Liver (tissue), 9 donors: ENCODE data around the gene EXOC7. TPM values are rescaled to one million over a fixed set of nuclear protein-coding genes. Genes with fewer than 3 reads are reported as not detected.

ENCODE experiments used
- DNase-seq: peaks from one replicate; pipeline ENCODE4 v3.0.0-alpha.2; 2017; ENCODE audit warnings: low spot score
- H3K27ac ChIP-seq, 2 donors: one replicate each; pipeline ENCODE4 v1.7.0; 2013; ENCODE audit warnings: inconsistent platforms in 2 of 2, low read length in 2 of 2, control low read depth in 1 of 2, low read depth in 1 of 2, mild to moderate bottlenecking in 1 of 2
- H3K27me3 ChIP-seq, 4 donors: one replicate each; pipeline versions ENCODE4 v1.6.1 to v1.7.0; 2013; ENCODE audit warnings: low read length in 3 of 4, inconsistent platforms in 1 of 4, mild to moderate bottlenecking in 1 of 4, moderate library complexity in 1 of 4; ENCODE audit not compliant: control insufficient read depth in 4 of 4, insufficient read depth in 4 of 4
- H3K36me3 ChIP-seq, 4 donors: one replicate each; pipeline versions ENCODE4 v1.6.1 to v1.7.0; 2013; ENCODE audit warnings: low read length in 3 of 4, mild to moderate bottlenecking in 3 of 4, low read depth in 1 of 4, moderate library complexity in 1 of 4; ENCODE audit not compliant: control insufficient read depth in 4 of 4, insufficient read depth in 3 of 4
- H3K4me1 ChIP-seq, 4 donors: one replicate each; pipeline versions ENCODE4 v1.6.1 to v1.7.0; 2013; ENCODE audit warnings: low read length in 3 of 4, mild to moderate bottlenecking in 3 of 4, moderate library complexity in 1 of 4; ENCODE audit not compliant: control insufficient read depth in 4 of 4, insufficient read depth in 4 of 4
- H3K4me3 ChIP-seq, 3 donors: one replicate each; pipeline versions ENCODE4 v1.6.1 to v1.7.0; 2013; ENCODE audit warnings: low read length in 3 of 3, control low read depth in 1 of 3, low read depth in 1 of 3, mild to moderate bottlenecking in 1 of 3
- H3K9ac ChIP-seq, 2 donors: one replicate each; pipeline ENCODE4 v1.7.0; 2013; ENCODE audit warnings: low read length in 2 of 2, mild to moderate bottlenecking in 2 of 2, moderate library complexity in 2 of 2, control low read depth in 1 of 2, low read depth in 1 of 2
- H3K9me3 ChIP-seq, 4 donors: one replicate each; pipeline versions ENCODE4 v1.6.1 to v1.7.0; 2013; ENCODE audit warnings: low read length in 3 of 4; ENCODE audit not compliant: control insufficient read depth in 4 of 4
- EGR1 ChIP-seq, 2 donors: IDR thresholded peaks; 2 replicates each; pipeline ENCODE4 v1.6.1; 2016 to 2018; ENCODE audit warnings: antibody characterized with exemption in 2 of 2, low read depth in 2 of 2
- GABPA ChIP-seq, 2 donors: IDR thresholded peaks in 1 of 2; conservative IDR thresholded peaks in 1 of 2; 2 replicates each; pipeline ENCODE4 v1.6.1; 2016; ENCODE audit warnings: antibody characterized with exemption in 2 of 2, mild to moderate bottlenecking in 1 of 2, moderate library complexity in 1 of 2
- HNF4A ChIP-seq, 2 donors: conservative IDR thresholded peaks; 2 replicates each; pipeline ENCODE4 v1.6.1; 2016; ENCODE audit warnings: antibody characterized with exemption in 2 of 2, mild to moderate bottlenecking in 2 of 2
- JUND ChIP-seq, 2 donors: IDR thresholded peaks; 2 replicates each; pipeline ENCODE4 v1.6.1; 2016; ENCODE audit warnings: antibody characterized with exemption in 2 of 2
- NR2F2 ChIP-seq: IDR thresholded peaks from 2 replicates; pipeline ENCODE4 v1.6.1; 2016; ENCODE audit warnings: antibody characterized with exemption
- RXRA ChIP-seq, 2 donors: IDR thresholded peaks; 2 replicates each; pipeline ENCODE4 v1.6.1; 2017 to 2018; ENCODE audit warnings: antibody characterized with exemption in 2 of 2, mild to moderate bottlenecking in 1 of 2
- SP1 ChIP-seq: IDR thresholded peaks from 2 replicates; pipeline ENCODE4 v1.6.1; 2018; ENCODE audit warnings: antibody characterized with exemption, mild to moderate bottlenecking
- TAF1 ChIP-seq: conservative IDR thresholded peaks from 2 replicates; pipeline ENCODE4 v1.6.1; 2016; ENCODE audit warnings: antibody characterized with exemption, mild to moderate bottlenecking
- WGBS: extraction: QIAGEN DNeasy Blood & Tissue Kit; methylation state at CpG from one replicate; pipeline ENCODE4 v1.1.7; 2013; 5-methylcytosine and 5-hydroxymethylcytosine counted together
- polyA plus RNA-seq, 2 donors: library from polyadenylated mRNA; stranded (reverse) in 1 of 2; unstranded in 1 of 2; fragments of 200-250 nt in 1 of 2; fragments of >200 nt in 1 of 2; fragmentation: Nextera tagmentation in 1 of 2; extraction: Ambion mirVana in 1 of 2; gene quantifications; one replicate each; pipeline versions ENCODE4 v1.2.1 to v1.2.3, GENCODE V29; 2013 to 2015
- total RNA-seq, 2 donors: library from RNA; depleted of rRNA; stranded (reverse); fragments of >200 nt; gene quantifications; one replicate each; pipeline ENCODE4 v1.2.3, GENCODE V29; 2014
- TF ChIP-seq, protein P1 (sequence below): IDR thresholded peaks from 2 replicates; pipeline ENCODE4 v1.6.1; 2016; ENCODE audit warnings: antibody characterized with exemption
- TF ChIP-seq, protein P2 (sequence below): IDR thresholded peaks from 2 replicates; pipeline ENCODE4 v1.6.1; 2016; ENCODE audit warnings: antibody characterized with exemption, mild to moderate bottlenecking
- TF ChIP-seq, protein P3 (sequence below): IDR thresholded peaks from 2 replicates; pipeline ENCODE4 v1.6.1; 2016; ENCODE audit warnings: antibody characterized with exemption
- TF ChIP-seq, protein P4 (sequence below): fragments of 150-350 bp; IDR thresholded peaks from 2 replicates; pipeline ENCODE4 v1.5.1; 2017; ENCODE audit warnings: improper control_type of control experiment, low read depth, low read length; ENCODE audit not compliant: missing input control
- donor health status: healthy.
- donor health status: healthy.
- donor health status: healthy.
- donor health status: healthy.
- donor health status: healthy.

The EXOC7 gene
- total and polyA plus RNA-seq, 4 donors = 28.0 to 64.8 (median 38.2) TPM

DNA sequence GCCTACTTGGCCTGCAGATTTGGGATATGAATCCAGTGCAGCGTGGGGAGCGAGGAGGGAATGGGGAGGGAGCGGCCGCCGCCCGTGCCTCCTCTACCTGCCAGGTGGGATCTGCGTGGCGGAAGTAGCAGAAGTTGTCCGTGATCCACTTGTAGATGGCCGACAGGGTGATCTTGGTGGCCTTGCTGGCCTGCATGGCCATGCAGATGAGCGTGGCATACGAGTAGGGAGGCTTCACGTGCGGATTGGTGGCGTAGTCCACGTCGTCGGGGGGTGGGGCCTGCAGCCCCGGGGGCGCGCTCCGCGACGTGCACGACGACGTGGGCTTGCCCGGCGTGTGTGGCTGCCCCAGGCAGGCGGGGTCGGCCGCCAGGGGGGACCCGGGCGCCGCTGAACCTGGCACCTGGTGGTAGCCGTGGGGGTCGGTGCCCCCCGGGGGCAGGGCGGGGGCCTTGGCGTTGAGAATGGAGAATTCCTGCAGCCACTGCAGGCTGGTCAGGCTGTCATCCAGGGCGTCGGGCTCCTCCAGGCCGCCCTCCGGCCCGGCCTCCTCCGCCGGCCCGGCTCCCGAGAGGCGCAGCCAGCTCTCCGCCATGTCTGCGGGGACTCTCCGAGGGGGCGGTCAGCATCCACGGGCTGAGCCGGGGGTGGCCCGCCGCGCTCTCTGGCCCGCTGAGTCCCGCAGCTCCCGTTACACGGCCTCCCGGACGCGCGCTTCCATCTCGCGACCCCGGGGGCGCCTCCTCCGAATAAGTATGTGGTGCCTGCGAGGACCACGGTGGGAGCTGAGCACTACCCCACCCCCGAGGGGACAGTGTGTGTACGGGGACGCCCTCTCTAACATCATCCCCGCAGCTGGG, 36.4 kb upstream of the EXOC7 start:
- H3K9ac ChIP-seq = no peak overlapping the region
- TF ChIP-seq GABPA (IDR thresholded peaks at IDR 0.05 in 1 of 2, conservative IDR thresholded peaks at IDR 0.05 in 1 of 2) (no peak), SP1 (no peak), JUND (IDR thresholded peaks at IDR 0.05) (no peak), HNF4A (conservative IDR thresholded peaks at IDR 0.05) (no peak), TAF1 (no peak), RXRA (IDR thresholded peaks at IDR 0.05) (no peak), EGR1 (IDR thresholded peaks at IDR 0.05; ENCODE audit: low read depth in 2 of 2) (no peak), NR2F2 (no peak)
- TF ChIP-seq, protein P1, sequence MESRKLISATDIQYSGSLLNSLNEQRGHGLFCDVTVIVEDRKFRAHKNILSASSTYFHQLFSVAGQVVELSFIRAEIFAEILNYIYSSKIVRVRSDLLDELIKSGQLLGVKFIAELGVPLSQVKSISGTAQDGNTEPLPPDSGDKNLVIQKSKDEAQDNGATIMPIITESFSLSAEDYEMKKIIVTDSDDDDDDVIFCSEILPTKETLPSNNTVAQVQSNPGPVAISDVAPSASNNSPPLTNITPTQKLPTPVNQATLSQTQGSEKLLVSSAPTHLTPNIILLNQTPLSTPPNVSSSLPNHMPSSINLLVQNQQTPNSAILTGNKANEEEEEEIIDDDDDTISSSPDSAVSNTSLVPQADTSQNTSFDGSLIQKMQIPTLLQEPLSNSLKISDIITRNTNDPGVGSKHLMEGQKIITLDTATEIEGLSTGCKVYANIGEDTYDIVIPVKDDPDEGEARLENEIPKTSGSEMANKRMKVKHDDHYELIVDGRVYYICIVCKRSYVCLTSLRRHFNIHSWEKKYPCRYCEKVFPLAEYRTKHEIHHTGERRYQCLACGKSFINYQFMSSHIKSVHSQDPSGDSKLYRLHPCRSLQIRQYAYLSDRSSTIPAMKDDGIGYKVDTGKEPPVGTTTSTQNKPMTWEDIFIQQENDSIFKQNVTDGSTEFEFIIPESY = no peak
- TF ChIP-seq, protein P2, sequence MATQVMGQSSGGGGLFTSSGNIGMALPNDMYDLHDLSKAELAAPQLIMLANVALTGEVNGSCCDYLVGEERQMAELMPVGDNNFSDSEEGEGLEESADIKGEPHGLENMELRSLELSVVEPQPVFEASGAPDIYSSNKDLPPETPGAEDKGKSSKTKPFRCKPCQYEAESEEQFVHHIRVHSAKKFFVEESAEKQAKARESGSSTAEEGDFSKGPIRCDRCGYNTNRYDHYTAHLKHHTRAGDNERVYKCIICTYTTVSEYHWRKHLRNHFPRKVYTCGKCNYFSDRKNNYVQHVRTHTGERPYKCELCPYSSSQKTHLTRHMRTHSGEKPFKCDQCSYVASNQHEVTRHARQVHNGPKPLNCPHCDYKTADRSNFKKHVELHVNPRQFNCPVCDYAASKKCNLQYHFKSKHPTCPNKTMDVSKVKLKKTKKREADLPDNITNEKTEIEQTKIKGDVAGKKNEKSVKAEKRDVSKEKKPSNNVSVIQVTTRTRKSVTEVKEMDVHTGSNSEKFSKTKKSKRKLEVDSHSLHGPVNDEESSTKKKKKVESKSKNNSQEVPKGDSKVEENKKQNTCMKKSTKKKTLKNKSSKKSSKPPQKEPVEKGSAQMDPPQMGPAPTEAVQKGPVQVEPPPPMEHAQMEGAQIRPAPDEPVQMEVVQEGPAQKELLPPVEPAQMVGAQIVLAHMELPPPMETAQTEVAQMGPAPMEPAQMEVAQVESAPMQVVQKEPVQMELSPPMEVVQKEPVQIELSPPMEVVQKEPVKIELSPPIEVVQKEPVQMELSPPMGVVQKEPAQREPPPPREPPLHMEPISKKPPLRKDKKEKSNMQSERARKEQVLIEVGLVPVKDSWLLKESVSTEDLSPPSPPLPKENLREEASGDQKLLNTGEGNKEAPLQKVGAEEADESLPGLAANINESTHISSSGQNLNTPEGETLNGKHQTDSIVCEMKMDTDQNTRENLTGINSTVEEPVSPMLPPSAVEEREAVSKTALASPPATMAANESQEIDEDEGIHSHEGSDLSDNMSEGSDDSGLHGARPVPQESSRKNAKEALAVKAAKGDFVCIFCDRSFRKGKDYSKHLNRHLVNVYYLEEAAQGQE = no peak
- TF ChIP-seq, protein P3, sequence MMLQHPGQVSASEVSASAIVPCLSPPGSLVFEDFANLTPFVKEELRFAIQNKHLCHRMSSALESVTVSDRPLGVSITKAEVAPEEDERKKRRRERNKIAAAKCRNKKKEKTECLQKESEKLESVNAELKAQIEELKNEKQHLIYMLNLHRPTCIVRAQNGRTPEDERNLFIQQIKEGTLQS = no peak
- TF ChIP-seq, protein P4, sequence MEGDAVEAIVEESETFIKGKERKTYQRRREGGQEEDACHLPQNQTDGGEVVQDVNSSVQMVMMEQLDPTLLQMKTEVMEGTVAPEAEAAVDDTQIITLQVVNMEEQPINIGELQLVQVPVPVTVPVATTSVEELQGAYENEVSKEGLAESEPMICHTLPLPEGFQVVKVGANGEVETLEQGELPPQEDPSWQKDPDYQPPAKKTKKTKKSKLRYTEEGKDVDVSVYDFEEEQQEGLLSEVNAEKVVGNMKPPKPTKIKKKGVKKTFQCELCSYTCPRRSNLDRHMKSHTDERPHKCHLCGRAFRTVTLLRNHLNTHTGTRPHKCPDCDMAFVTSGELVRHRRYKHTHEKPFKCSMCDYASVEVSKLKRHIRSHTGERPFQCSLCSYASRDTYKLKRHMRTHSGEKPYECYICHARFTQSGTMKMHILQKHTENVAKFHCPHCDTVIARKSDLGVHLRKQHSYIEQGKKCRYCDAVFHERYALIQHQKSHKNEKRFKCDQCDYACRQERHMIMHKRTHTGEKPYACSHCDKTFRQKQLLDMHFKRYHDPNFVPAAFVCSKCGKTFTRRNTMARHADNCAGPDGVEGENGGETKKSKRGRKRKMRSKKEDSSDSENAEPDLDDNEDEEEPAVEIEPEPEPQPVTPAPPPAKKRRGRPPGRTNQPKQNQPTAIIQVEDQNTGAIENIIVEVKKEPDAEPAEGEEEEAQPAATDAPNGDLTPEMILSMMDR = no peak
- H3K4me1 ChIP-seq = peaks cover 2 to 18% (median 9%) of the 10 kb centered on the region in 4 donors

More for the DNA sequence above, 36.4 kb upstream of the EXOC7 start:
- peak; percentile 38 for DNase-seq
- Histone ChIP-seq H3K27ac (no peak overlapping the region), H3K36me3 (no peaks in the 10 kb centered on the region), H3K27me3 (peaks cover 0 to 3% (median 1%) of the 10 kb centered on the region in 4 donors), H3K4me3 (no peak overlapping the region), H3K9me3 (no peaks in the 10 kb centered on the region)
- 30% methylated on average over 78 of the region's 78 CpGs for WGBS
